GM20000 (cell line): ENCODE measurements around the gene CPNE1.

ENCODE experiments used
- DNase-seq: peaks from one replicate; pipeline ENCODE4 v3.0.0; 2012; ENCODE audit warnings: low spot score
- TF ChIP-seq, protein P1 (sequence below): IDR thresholded peaks from 2 replicates; pipeline ENCODE4 v1.5.1; 2012; ENCODE audit warnings: mild to moderate bottlenecking, control low read depth; ENCODE audit errors: extremely low read depth, missing control alignments

CPNE1 gene

DNA sequence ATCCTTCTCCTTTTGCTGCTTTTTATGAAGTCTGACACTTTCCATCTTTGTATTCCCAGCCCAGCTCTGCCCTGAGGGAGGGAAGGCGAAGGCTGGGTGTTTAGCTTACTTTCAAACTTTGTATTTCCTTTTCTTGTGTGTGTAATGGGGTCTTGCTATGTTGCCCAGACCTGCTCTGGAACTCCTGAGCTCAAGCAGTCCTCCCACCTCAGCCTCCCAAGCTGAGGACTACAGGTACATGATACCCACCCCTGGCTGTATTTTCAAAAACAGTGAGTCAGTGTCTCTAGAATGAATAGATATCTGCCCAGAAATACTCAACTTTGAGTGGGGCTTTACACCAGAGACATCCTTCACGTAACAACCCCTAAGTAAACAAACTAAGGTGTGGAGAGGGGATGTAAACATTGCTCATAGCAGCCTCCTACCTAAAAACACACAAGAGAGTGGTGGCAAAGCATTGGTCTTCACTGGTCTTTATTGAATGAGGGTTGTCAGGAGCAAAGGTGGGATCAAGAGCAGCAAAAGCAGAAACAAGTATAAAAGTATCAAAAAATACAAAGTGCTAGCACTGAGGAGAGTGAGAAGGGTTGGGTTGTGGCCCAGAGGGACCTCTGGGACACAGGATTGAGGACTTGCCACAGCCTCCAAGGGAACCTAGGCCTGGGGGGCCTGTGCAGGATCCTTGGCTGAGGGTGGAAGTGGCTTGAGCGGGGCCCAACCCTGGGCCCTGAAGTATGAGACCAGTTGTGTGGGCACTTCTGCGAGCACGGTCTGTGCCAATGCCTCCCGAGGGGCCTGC lies 38.9 kb downstream of the CPNE1 start:
- no peak for DNase-seq
- TF ChIP-seq, protein P1, sequence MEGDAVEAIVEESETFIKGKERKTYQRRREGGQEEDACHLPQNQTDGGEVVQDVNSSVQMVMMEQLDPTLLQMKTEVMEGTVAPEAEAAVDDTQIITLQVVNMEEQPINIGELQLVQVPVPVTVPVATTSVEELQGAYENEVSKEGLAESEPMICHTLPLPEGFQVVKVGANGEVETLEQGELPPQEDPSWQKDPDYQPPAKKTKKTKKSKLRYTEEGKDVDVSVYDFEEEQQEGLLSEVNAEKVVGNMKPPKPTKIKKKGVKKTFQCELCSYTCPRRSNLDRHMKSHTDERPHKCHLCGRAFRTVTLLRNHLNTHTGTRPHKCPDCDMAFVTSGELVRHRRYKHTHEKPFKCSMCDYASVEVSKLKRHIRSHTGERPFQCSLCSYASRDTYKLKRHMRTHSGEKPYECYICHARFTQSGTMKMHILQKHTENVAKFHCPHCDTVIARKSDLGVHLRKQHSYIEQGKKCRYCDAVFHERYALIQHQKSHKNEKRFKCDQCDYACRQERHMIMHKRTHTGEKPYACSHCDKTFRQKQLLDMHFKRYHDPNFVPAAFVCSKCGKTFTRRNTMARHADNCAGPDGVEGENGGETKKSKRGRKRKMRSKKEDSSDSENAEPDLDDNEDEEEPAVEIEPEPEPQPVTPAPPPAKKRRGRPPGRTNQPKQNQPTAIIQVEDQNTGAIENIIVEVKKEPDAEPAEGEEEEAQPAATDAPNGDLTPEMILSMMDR: no peak

- TF ChIP-seq, protein P1: no peak
Measured at GRCh38 chr20:35621560-35621946, 43.1 kb downstream of the CPNE1 start.

DNA sequence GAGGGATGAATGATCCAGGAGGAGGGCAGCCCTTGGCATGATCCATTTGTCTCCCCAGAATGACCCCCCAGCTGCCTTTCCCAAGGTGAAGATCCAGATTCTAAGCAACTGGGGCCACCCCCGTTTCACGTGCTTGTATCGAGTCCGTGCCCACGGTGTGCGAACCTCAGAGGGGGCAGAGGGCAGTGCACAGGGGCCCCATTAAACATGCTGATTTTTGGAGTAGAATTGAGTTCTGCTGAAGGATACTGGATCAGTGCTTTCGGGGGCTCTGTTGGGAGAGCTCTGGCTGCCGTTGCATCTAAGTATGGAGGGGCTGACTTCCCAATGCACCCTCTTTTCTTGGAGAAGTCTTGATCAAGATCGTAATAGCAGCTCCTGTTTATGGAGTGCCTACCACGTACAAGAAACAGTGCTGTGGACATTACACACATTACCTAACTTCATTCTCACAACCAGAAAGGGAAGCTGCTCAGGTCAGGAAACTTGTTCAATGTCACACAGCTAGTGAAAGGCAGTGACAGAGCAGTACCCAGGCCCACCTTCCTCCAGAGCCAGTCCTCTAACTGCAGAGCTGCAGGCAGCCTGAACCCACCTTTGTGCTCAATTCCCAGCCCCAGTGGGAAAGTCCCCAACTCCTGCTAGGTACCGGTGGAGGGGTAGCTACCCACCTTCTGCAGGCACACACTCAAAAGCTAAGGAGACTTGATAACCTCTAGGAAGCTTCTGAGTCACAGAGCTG lies 43.7 kb downstream of the CPNE1 start:
- TF ChIP-seq, protein P1: no peak
- no peak for DNase-seq

More at GRCh38 chr20:35621560-35621946, 43.1 kb downstream of the CPNE1 start:
- no peak for DNase-seq

- TF ChIP-seq, protein P1: peak; percentile 41
- peak; percentile 78 for DNase-seq
Measured at GRCh38 chr20:35619196-35620095, 45.3 kb downstream of the CPNE1 start.

DNA sequence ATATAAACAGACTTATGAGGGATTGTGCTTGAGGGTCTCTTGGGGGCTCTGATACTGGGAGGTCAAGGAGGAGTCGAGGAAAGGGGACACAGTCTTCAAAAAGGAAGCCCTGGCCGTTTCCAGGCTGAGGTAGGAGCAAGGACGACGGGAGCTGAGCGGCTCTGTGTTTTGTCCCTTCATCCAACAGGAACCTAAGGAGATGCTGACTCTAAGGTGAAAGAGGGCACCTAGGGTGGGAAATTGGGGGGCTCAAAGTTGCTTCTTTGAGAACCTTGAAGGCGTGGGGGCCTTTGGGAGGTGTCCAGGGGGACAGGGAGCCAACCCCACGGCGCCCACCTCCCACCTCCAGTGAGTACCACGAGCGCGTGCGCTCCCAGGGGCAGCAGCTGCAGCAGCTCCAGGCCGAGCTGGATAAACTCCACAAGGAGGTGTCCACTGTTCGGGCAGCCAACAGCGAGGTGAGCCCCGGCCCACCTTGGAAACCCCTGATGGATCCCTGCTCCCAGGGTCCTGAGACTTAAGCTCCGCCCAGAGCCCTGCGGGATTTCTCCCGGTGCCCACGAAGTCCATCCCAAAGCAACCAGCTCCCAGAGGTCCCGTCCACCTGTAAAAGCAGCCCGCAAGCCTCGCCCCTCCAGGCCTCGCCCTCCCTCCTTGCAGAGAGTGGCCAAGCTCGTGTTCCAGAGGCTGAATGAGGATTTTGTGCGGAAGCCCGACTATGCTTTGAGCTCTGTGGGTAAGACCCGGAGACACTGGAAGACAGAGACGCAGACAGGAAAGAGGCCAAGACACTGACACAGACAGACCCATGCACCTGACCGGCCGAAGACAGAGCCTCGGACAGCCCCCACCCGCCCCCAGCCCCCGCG lies 46.2 kb downstream of the CPNE1 start:
- TF ChIP-seq, protein P1: no peak
- peak; percentile 42 for DNase-seq

GRCh38 chr20:35617397-35618262 lies 47.1 kb downstream of the CPNE1 start:
- TF ChIP-seq, protein P1: no peak
- DNase-seq: peak; percentile 76
